GM23338 (cell line): ENCODE measurements around the gene IL22. TPM values are rescaled to one million over a fixed set of nuclear protein-coding genes. Genes with fewer than 3 reads are reported as not detected.

Source experiments
- ATAC-seq: fragments of 200-7000 bp; cut with Tn5 transposase; 3 replicates; pipeline ENCODE4 v1.9.1; 2020
- DNase-seq: peaks from one replicate; pipeline ENCODE4 v3.0.0-alpha.2; 2015; ENCODE audit warnings: low spot score
- H2AFZ ChIP-seq: fragments of 200-600 bp; sonication (generic); 2 replicates; pipeline ENCODE4 v1.8.0; 2016; ENCODE audit warnings: antibody characterized with exemption, mild to moderate bottlenecking, moderate library complexity
- H3F3A ChIP-seq: fragments of 200-600 bp; sonication (generic); replicated peaks from 2 replicates; pipeline ENCODE4 v1.8.0; 2017; ENCODE audit warnings: antibody characterized with exemption, mixed run types, low read depth
- H3K27ac ChIP-seq: fragments of 200-600 bp; sonication (generic); 2 replicates; pipeline ENCODE4 v1.6.1; 2016; ENCODE audit warnings: low read depth
- H3K27me3 ChIP-seq: fragments of 200-600 bp; sonication (generic); 2 replicates; pipeline ENCODE4 v1.8.0; 2016; ENCODE audit warnings: mild to moderate bottlenecking, mixed run types, moderate library complexity; ENCODE audit not compliant: insufficient read depth
- H3K36me3 ChIP-seq: fragments of 200-600 bp; sonication (generic); 2 replicates; pipeline ENCODE4 v1.8.0; 2016; ENCODE audit warnings: mild to moderate bottlenecking; ENCODE audit not compliant: insufficient read depth
- H3K4me1 ChIP-seq: fragments of 200-600 bp; sonication (generic); 2 replicates; pipeline ENCODE4 v1.8.0; 2016; ENCODE audit warnings: mild to moderate bottlenecking, moderate library complexity; ENCODE audit not compliant: insufficient read depth
- H3K4me2 ChIP-seq: fragments of 200-600 bp; sonication (generic); 2 replicates; pipeline ENCODE4 v1.7.1; 2017; ENCODE audit warnings: mixed run types
- H3K4me3 ChIP-seq: fragments of 200-600 bp; sonication (generic); 2 replicates; pipeline ENCODE4 v1.6.1; 2016; ENCODE audit warnings: mixed run types
- H3K79me2 ChIP-seq: fragments of 200-600 bp; sonication (generic); replicated peaks from 2 replicates; pipeline ENCODE4 v1.8.0; 2017; ENCODE audit warnings: mild to moderate bottlenecking; ENCODE audit not compliant: insufficient read depth
- H3K9me2 ChIP-seq: fragments of 200-600 bp; sonication (generic); 2 replicates; pipeline ENCODE4 v1.8.0; 2017; ENCODE audit not compliant: insufficient read depth
- H4K20me1 ChIP-seq: fragments of 200-600 bp; sonication (generic); replicated peaks from 2 replicates; pipeline ENCODE4 v1.8.0; 2017; ENCODE audit warnings: mild to moderate bottlenecking; ENCODE audit not compliant: insufficient read depth
- H3K27ac Mint-ChIP-seq: 2 replicates; pipeline ENCODE4 v1.8.0; 2020; ENCODE audit warnings: inconsistent platforms, mild to moderate bottlenecking, moderate library complexity, mixed read lengths
- H3K27me3 Mint-ChIP-seq: 3 replicates; pipeline ENCODE4 v1.8.0; 2022; ENCODE audit warnings: low read depth, mild to moderate bottlenecking, moderate library complexity, mixed read lengths, inconsistent platforms; ENCODE audit not compliant: insufficient read depth, poor library complexity
- H3K36me3 Mint-ChIP-seq: 3 replicates; pipeline ENCODE4 v1.8.0; 2021; ENCODE audit warnings: low read depth, mild to moderate bottlenecking, inconsistent platforms, moderate library complexity, mixed read lengths
- H3K4me1 Mint-ChIP-seq: 3 replicates; pipeline ENCODE4 v1.8.0; 2020; ENCODE audit warnings: mild to moderate bottlenecking, inconsistent platforms, mixed read lengths
- H3K4me3 Mint-ChIP-seq: 3 replicates; pipeline ENCODE4 v1.8.0; 2021; ENCODE audit warnings: moderate library complexity, mild to moderate bottlenecking, inconsistent platforms, mixed read lengths
- H3K9me3 Mint-ChIP-seq: 3 replicates; pipeline ENCODE4 v1.8.0; 2020; ENCODE audit warnings: moderate library complexity, mild to moderate bottlenecking, inconsistent platforms, mixed read lengths
- EZH2 ChIP-seq: fragments of 200-600 bp; sonication (generic); IDR thresholded peaks from one replicate; pipeline ENCODE4 v1.8.0; 2017; ENCODE audit warnings: antibody characterized with exemption, mild to moderate bottlenecking, low read depth; ENCODE audit not compliant: unreplicated experiment
- NANOG ChIP-seq: IDR thresholded peaks from 2 replicates; pipeline ENCODE4 v1.6.1; 2016; ENCODE audit warnings: antibody characterized with exemption, borderline replicate concordance
- STAT1 ChIP-seq: IDR thresholded peaks from one replicate; pipeline ENCODE4 v1.6.1; 2016; ENCODE audit warnings: antibody characterized with exemption; ENCODE audit not compliant: unreplicated experiment
- ZNF114 ChIP-seq: fragments of 250-450 bp; sonication (Bioruptor Pico); IDR thresholded peaks from 2 replicates; pipeline ENCODE4 v1.5.0; 2020; ENCODE audit warnings: mild to moderate bottlenecking, moderate library complexity
- ZNF331 ChIP-seq: fragments of 250-450 bp; sonication (Bioruptor Pico); IDR thresholded peaks from 2 replicates; pipeline ENCODE4 v1.5.0; 2020; ENCODE audit warnings: low read depth, mild to moderate bottlenecking, moderate library complexity
- polyA plus RNA-seq: library from polyadenylated mRNA; unstranded; fragments of >200 nt; fragmentation: Nextera tagmentation; extraction: Ambion mirVana; gene quantifications from 2 replicates; pipeline ENCODE4 v1.2.1, GENCODE V29; 2016
- total RNA-seq: library from RNA; depleted of rRNA; stranded (reverse); fragments of >200 nt; shearing (Covaris generic); gene quantifications from 2 replicates; pipeline ENCODE4 v1.2.3, GENCODE V29; 2014
- TF ChIP-seq, protein P1 (sequence below): fragments of 250-450 bp; sonication (Bioruptor Pico); IDR thresholded peaks from 2 replicates; pipeline ENCODE4 v1.5.0; 2020; ENCODE audit warnings: mild to moderate bottlenecking, moderate library complexity

The IL22 gene
- total and polyA plus RNA-seq, 2 experiments from 2014 or later = not detected

- TF ChIP-seq, protein P1, sequence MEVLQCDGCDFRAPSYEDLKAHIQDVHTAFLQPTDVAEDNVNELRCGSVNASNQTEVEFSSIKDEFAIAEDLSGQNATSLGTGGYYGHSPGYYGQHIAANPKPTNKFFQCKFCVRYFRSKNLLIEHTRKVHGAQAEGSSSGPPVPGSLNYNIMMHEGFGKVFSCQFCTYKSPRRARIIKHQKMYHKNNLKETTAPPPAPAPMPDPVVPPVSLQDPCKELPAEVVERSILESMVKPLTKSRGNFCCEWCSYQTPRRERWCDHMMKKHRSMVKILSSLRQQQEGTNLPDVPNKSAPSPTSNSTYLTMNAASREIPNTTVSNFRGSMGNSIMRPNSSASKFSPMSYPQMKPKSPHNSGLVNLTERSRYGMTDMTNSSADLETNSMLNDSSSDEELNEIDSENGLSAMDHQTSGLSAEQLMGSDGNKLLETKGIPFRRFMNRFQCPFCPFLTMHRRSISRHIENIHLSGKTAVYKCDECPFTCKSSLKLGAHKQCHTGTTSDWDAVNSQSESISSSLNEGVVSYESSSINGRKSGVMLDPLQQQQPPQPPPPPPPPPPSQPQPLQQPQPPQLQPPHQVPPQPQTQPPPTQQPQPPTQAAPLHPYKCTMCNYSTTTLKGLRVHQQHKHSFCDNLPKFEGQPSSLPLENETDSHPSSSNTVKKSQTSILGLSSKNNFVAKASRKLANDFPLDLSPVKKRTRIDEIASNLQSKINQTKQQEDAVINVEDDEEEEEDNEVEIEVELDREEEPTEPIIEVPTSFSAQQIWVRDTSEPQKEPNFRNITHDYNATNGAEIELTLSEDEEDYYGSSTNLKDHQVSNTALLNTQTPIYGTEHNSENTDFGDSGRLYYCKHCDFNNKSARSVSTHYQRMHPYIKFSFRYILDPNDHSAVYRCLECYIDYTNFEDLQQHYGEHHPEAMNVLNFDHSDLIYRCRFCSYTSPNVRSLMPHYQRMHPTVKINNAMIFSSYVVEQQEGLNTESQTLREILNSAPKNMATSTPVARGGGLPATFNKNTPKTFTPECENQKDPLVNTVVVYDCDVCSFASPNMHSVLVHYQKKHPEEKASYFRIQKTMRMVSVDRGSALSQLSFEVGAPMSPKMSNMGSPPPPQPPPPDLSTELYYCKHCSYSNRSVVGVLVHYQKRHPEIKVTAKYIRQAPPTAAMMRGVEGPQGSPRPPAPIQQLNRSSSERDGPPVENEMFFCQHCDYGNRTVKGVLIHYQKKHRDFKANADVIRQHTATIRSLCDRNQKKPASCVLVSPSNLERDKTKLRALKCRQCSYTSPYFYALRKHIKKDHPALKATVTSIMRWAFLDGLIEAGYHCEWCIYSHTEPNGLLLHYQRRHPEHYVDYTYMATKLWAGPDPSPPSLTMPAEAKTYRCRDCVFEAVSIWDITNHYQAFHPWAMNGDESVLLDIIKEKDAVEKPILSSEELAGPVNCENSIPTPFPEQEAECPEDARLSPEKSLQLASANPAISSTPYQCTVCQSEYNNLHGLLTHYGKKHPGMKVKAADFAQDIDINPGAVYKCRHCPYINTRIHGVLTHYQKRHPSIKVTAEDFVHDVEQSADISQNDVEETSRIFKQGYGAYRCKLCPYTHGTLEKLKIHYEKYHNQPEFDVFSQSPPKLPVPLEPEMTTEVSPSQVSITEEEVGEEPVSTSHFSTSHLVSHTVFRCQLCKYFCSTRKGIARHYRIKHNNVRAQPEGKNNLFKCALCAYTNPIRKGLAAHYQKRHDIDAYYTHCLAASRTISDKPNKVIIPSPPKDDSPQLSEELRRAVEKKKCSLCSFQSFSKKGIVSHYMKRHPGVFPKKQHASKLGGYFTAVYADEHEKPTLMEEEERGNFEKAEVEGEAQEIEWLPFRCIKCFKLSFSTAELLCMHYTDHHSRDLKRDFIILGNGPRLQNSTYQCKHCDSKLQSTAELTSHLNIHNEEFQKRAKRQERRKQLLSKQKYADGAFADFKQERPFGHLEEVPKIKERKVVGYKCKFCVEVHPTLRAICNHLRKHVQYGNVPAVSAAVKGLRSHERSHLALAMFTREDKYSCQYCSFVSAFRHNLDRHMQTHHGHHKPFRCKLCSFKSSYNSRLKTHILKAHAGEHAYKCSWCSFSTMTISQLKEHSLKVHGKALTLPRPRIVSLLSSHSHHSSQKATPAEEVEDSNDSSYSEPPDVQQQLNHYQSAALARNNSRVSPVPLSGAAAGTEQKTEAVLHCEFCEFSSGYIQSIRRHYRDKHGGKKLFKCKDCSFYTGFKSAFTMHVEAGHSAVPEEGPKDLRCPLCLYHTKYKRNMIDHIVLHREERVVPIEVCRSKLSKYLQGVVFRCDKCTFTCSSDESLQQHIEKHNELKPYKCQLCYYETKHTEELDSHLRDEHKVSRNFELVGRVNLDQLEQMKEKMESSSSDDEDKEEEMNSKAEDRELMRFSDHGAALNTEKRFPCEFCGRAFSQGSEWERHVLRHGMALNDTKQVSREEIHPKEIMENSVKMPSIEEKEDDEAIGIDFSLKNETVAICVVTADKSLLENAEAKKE (CRISPR knock-in tag) = no peak
- TF ChIP-seq EZH2 (no peak), ZNF331 (CRISPR knock-in tag) (no peak)
These were observed 11.5 kb upstream of the IL22 start (continued) for GRCh38 chr12:68264857-68265256.

DNA sequence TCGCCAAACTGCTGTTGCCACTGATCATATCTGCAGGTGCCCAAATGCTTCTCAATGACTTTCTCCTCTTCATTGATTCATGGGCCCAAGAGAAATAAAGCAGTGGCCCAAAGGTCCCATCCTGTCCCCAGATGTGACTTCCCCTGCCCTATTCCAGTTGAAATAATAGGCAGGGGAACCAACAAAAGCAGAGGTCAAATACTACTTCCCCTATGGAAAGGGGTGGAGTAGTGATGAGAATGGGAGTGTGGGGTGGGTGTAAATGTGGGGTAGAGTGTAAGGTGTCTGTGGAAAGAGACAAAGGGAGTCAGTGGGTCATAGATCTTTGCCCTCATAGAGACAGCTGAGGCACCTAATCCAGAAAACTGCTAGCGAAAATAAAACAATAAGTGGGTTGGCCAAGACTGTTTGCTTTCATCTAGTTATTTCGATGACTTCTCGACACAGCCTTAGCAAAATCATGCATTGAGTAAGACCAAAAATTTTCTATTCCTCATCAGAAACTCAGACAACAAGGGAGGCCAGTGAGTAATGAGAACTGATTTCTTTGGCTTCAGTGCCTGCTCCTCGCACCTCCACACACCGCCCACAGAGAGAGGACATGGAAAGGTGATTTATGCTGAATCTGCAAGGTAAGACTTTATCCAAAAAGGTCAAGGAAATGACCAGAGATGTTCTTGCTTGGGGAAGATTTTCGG, 10.9 kb upstream of the IL22 start:
- DNase-seq (no peak), ATAC-seq (no peak)
- Histone ChIP-seq H3K36me3 (no peaks in the 10 kb centered on the region), H3F3A (no peaks in the 10 kb centered on the region), H3K4me1 (peaks cover 20% of the 10 kb centered on the region), H4K20me1 (no peaks in the 10 kb centered on the region), H3K4me2 (no peak overlapping the region), H3K27ac (no peak overlapping the region), H3K27me3 (no peaks in the 10 kb centered on the region), H3K9me2 (peaks cover 9% of the 10 kb centered on the region), H3K4me3 (no peak overlapping the region), H3K79me2 (no peaks in the 10 kb centered on the region), H2AFZ (no peak overlapping the region)
- H3K27ac Mint-ChIP-seq = no peak overlapping the region
- no peaks in the 10 kb centered on the region for H3K27me3 Mint-ChIP-seq
- no peaks in the 10 kb centered on the region for H3K36me3 Mint-ChIP-seq
- peaks cover 12% of the 10 kb centered on the region for H3K4me1 Mint-ChIP-seq
- no peaks in the 10 kb centered on the region for H3K9me3 Mint-ChIP-seq
- no peak overlapping the region for H3K4me3 Mint-ChIP-seq
- TF ChIP-seq NANOG = no peak
- TF ChIP-seq ZNF114 (CRISPR knock-in tag) = no peak
- no peak for TF ChIP-seq STAT1
